HFFc6 (cell line): ENCODE results near the gene ALG3. TPM values are rescaled to one million over a fixed set of nuclear protein-coding genes. Genes with fewer than 3 reads are reported as not detected.

Experiments
- DNase-seq: peaks from one replicate; pipeline ENCODE4 v3.0.0-alpha.2; 2018
- H3K27ac Mint-ChIP-seq: 2 replicates; pipeline ENCODE4 v1.8.0; 2020; ENCODE audit warnings: mild to moderate bottlenecking, mixed read lengths
- H3K27me3 Mint-ChIP-seq: 2 replicates; pipeline ENCODE4 v1.8.0; 2021; ENCODE audit warnings: mild to moderate bottlenecking, moderate library complexity, mixed read lengths; ENCODE audit not compliant: insufficient read depth
- H3K36me3 Mint-ChIP-seq: 2 replicates; pipeline ENCODE4 v1.8.0; 2021; ENCODE audit warnings: low read depth, mixed read lengths
- H3K4me1 Mint-ChIP-seq: 2 replicates; pipeline ENCODE4 v1.8.0; 2020; ENCODE audit warnings: low read depth, mixed read lengths
- H3K4me3 Mint-ChIP-seq: 2 replicates; pipeline ENCODE4 v1.8.0; 2020; ENCODE audit warnings: mild to moderate bottlenecking, moderate library complexity, mixed read lengths
- H3K9me3 Mint-ChIP-seq: 2 replicates; pipeline ENCODE4 v1.8.0; 2020; ENCODE audit warnings: mild to moderate bottlenecking, mixed read lengths
- CTCF ChIP-seq: fragments of 200-600 bp; sonication (generic); IDR thresholded peaks from 2 replicates; pipeline ENCODE4 v1.5.0; 2021; ENCODE audit warnings: antibody characterized with exemption, mild to moderate bottlenecking
- total RNA-seq, 6 experiments: library from RNA; stranded (reverse); fragmentation: NEBNext Ultra II Directional; extraction: Animal tissue kit (Norgen Biotek cat#: 25700); gene quantifications; 2 replicates in 1 of 6; 3 replicates in 5 of 6; pipeline ENCODE4 v1.2.3, GENCODE V29; 2021

Gene ALG3
- total RNA-seq, 6 experiments from 2014 or later, result 60.0 to 75.3 (median 69.5) TPM

- TF ChIP-seq CTCF, result no peak
- Mint-ChIP-seq H3K36me3 (peaks cover 15% of the 10 kb centered on the region), H3K27me3 (no peaks in the 10 kb centered on the region; the same call in 1 of the 2 replicates), H3K4me1 (no peaks in the 10 kb centered on the region), H3K27ac (no peak overlapping the region), H3K4me3 (no peak overlapping the region), H3K9me3 (no peaks in the 10 kb centered on the region)
- no peak for DNase-seq
These were observed 6.5 kb downstream of the ALG3 start for GRCh38 chr3:184242297-184242685.

- peak; percentile 4 for DNase-seq
- TF ChIP-seq CTCF, result peak; percentile 75
- no peaks in the 10 kb centered on the region for H3K4me1 Mint-ChIP-seq
- peaks cover 15% of the 10 kb centered on the region for H3K36me3 Mint-ChIP-seq
- H3K27me3 Mint-ChIP-seq, result peaks cover 4% of the 10 kb centered on the region; the same call in 1 of the 2 replicates
- H3K9me3 Mint-ChIP-seq, result no peaks in the 10 kb centered on the region
- H3K4me3 Mint-ChIP-seq, result no peak overlapping the region
- no peak overlapping the region for H3K27ac Mint-ChIP-seq
These were observed 7.1 kb downstream of the ALG3 start for GRCh38 chr3:184241447-184242296.

- Mint-ChIP-seq H3K4me1 (no peaks in the 10 kb centered on the region), H3K4me3 (no peak overlapping the region), H3K36me3 (peaks cover 15% of the 10 kb centered on the region), H3K9me3 (no peaks in the 10 kb centered on the region), H3K27ac (no peak overlapping the region), H3K27me3 (peaks cover 7% of the 10 kb centered on the region; the same call in 1 of the 2 replicates)
- no peak for TF ChIP-seq CTCF
- no peak for DNase-seq
These were observed 7.7 kb downstream of the ALG3 start for GRCh38 chr3:184241141-184241446.

GRCh38 chr3:184240384-184241140, 8.2 kb downstream of the ALG3 start:
- H3K4me3 Mint-ChIP-seq, result no peak overlapping the region
- H3K4me1 Mint-ChIP-seq, result no peaks in the 10 kb centered on the region
- peak; percentile 39 for DNase-seq
- H3K9me3 Mint-ChIP-seq, result no peaks in the 10 kb centered on the region
- H3K27ac Mint-ChIP-seq, result no peak overlapping the region
- 0 out of 2 replicates have a peak, but pooled peaks have one; percentile 6 for TF ChIP-seq CTCF
- H3K27me3 Mint-ChIP-seq, result peaks cover 7% of the 10 kb centered on the region; the same call in 1 of the 2 replicates
- peaks cover 15% of the 10 kb centered on the region for H3K36me3 Mint-ChIP-seq

- no peak overlapping the region for H3K4me3 Mint-ChIP-seq
These were observed 9.1 kb downstream of the ALG3 start for GRCh38 chr3:184239708-184240107.

More at GRCh38 chr3:184239708-184240107, 9.1 kb downstream of the ALG3 start:
- DNase-seq, result no peak
- H3K4me1 Mint-ChIP-seq, result no peaks in the 10 kb centered on the region
- no peaks in the 10 kb centered on the region for H3K9me3 Mint-ChIP-seq
- H3K36me3 Mint-ChIP-seq, result peaks cover 11% of the 10 kb centered on the region
- no peak for TF ChIP-seq CTCF
- H3K27me3 Mint-ChIP-seq, result peaks cover 8% of the 10 kb centered on the region
- H3K27ac Mint-ChIP-seq, result no peak overlapping the region
